GM19023 (cell line): Measurements from ENCODE around the gene TSPYL6.

Source experiments
- ATAC-seq: cut with Tn5 transposase; IDR thresholded peaks from one replicate; pipeline ENCODE4 v1.9.1; 2021; ENCODE audit warnings: mild to moderate bottlenecking, moderate library complexity; ENCODE audit not compliant: unreplicated experiment

Gene TSPYL6

GRCh38 chr2:54258166-54258565 is 2.1 kb upstream of the TSPYL6 start:
- no peak for ATAC-seq

- no peak for ATAC-seq
Observed at GRCh38 chr2:54255230-54256090, 569 bp downstream of the TSPYL6 start.

GRCh38 chr2:54254180-54254579 is 1.8 kb downstream of the TSPYL6 start:
- ATAC-seq: no peak

- ATAC-seq: no peak
Observed at GRCh38 chr2:54249629-54250028, 6.4 kb downstream of the TSPYL6 start.

- ATAC-seq: no peak
Observed at GRCh38 chr2:54247115-54247514, 8.9 kb downstream of the TSPYL6 start.

GRCh38 chr2:54240515-54241469 is 15.2 kb downstream of the TSPYL6 start:
- ATAC-seq: no peak

GRCh38 chr2:54239427-54239826 is 16.6 kb downstream of the TSPYL6 start:
- no peak for ATAC-seq

- ATAC-seq: no peak
Observed at GRCh38 chr2:54237428-54237827, 18.6 kb downstream of the TSPYL6 start.

- ATAC-seq: no peak
Observed at GRCh38 chr2:54233832-54234649, 22.0 kb downstream of the TSPYL6 start.

- ATAC-seq: no peak
Observed at GRCh38 chr2:54228945-54229344, 27.1 kb downstream of the TSPYL6 start.

GRCh38 chr2:54227798-54228197 is 28.2 kb downstream of the TSPYL6 start:
- no peak for ATAC-seq

GRCh38 chr2:54226260-54226659 is 29.8 kb downstream of the TSPYL6 start:
- no peak for ATAC-seq

- ATAC-seq: no peak
Observed at GRCh38 chr2:54224997-54225396, 31.0 kb downstream of the TSPYL6 start.

- ATAC-seq: no peak
Observed at GRCh38 chr2:54213082-54213481, 42.9 kb downstream of the TSPYL6 start.

- no peak for ATAC-seq
Observed at GRCh38 chr2:54212456-54212855, 43.6 kb downstream of the TSPYL6 start.

- no peak for ATAC-seq
Observed at GRCh38 chr2:54209379-54209778, 46.6 kb downstream of the TSPYL6 start.

GRCh38 chr2:54208364-54209240 is 47.4 kb downstream of the TSPYL6 start:
- ATAC-seq: no peak

GRCh38 chr2:54207666-54208195 is 48.3 kb downstream of the TSPYL6 start:
- no peak for ATAC-seq

GRCh38 chr2:54206596-54206995 is 49.4 kb downstream of the TSPYL6 start:
- ATAC-seq: no peak

GRCh38 chr2:54204476-54204875 is 51.6 kb downstream of the TSPYL6 start:
- no peak for ATAC-seq
